HG03558 (cell line): ENCODE results near the gene GAPDHS.

Source experiments
- ATAC-seq: cut with Tn5 transposase; IDR thresholded peaks from one replicate; pipeline ENCODE4 v1.9.1; 2021; ENCODE audit warnings: moderate number of reproducible peaks; ENCODE audit not compliant: unreplicated experiment; ENCODE audit errors: extremely low read depth

The GAPDHS gene

DNA sequence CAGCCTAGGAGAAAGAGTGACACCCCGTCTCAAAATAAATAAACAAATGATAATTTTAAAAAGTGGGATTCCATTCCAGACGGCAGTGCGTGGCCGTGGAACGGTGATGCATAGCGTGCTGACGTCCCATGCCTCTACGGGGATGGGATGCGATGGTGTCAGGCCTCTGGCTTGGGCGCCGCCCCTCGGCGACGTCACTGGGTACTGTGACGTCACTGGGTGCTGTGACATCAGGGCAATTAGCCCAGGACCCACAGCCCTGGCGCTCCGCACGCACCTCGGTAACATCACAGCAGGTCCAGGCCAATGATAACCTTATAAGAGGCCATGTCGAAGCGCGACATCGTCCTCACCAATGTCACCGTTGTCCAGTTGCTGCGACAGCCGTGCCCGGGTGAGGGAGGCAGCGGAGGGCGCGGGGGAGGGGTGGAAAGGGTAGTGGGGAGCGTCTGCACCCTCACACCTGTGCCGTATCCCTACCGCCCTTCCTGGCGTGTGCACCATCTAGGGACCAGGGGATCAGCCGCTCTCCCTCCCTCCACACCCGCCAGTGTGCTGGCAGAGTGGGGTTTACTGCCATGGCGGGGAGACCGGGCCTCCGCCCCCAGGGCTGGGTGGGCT, at the start of gene GAPDHS:
GAPDHS (plus strand) TSS at position 256 of the 621 bp plus-strand sequence; CDS start at position 328, 72 bp downstream.
- ATAC-seq: no peak

DNA sequence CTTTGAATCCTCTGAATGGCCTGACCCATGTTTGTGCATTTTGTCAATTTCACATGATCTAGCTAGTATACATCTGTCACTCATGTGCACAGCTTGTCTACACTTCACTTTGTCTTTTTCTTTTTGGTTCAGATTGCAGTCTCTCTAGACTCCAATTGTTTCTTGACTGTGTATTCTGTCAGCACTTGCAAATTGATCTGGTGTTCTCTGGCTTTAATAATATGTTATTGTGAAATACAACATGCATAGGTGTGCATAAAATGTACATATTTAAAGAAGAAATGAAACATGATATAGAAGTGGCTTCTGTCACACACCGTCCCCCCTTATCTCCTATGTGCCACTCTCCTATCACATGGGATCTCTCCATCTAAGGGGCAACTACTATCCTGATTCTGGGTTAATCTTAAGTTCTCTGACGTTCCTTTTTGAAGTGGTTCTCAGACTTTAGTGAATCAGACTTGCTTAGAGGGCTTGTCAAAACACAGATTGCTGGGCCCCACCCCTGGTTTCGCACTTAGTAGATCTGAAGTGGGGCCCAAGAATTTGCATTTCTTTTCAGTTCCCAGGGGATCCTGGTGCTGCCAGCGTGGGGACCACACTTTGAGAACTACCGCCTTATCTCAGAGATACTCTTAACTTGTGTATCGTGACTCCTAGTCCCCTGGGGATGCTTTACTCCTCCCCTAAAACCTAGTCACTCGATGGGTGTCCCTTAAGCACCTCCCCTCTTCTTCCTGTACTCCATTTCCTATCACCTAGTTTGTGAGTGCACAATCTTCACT, 48.8 kb upstream of the GAPDHS start:
- ATAC-seq: no peak

DNA sequence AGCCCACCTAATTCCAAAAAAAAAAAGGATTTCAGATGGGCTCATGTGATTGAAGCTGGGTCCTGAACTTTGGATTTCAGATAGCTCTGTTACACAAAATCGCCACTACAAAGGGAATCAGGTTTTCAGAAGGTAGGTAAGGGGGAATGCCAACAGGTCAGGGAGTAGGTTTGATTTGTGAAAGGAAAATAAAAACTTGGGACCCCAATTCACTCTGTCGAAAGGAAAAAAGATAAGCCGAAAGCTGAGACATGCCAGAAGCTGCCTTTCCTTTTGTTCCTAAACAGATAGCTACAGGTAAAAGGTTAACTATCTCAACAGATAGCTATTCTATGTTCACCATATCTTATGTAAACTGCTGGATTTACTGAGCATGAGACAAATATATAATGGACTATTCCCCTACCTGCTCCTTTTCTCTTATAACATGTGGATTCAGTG, 47.0 kb upstream of the GAPDHS start:
- no peak for ATAC-seq

DNA sequence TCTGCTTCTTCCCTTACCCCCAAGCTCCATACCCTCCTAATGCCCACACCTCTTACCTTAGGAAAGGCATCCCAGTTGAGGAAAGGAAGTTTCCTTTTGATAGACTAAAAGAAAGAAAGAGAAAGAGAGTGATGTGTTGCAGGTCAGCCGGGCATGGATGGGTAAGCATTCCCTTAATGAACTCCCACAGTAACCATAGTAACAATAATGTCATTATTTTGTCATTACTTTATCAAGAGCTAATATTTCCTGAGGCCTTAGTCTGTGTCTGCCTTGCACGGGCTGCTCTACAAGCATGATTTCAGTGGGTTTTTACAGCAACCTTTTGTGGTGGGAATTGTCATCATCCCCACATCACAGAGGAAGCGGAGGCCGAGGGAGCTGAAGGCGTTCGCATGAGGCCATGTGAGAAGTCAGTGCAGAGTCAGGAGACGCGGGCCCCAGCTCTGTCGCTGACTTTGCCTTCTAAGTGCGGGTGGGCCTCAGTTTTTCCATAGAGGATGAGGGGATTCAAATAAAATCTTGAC, 45.5 kb upstream of the GAPDHS start:
- ATAC-seq: no peak

DNA sequence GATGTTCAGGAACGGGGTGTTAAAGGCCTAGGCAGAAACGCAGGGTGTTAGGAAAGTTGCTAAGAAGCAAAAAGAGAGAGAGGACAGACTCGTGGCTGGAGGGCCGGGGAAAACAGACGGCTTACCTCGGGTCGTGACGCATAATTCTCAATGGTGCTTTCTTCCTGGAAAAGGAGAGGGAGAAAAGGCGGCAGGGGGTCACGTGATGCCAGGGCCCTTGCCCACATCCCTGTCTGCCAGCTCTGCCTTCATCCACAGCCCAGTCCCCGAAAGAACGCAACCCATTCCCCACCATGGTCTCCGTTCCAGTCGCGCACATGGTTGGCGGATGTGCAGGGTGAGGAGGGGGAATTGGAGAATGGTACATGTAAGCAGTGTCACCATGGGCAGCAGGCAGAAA, 44.6 kb upstream of the GAPDHS start:
- ATAC-seq: no peak

DNA sequence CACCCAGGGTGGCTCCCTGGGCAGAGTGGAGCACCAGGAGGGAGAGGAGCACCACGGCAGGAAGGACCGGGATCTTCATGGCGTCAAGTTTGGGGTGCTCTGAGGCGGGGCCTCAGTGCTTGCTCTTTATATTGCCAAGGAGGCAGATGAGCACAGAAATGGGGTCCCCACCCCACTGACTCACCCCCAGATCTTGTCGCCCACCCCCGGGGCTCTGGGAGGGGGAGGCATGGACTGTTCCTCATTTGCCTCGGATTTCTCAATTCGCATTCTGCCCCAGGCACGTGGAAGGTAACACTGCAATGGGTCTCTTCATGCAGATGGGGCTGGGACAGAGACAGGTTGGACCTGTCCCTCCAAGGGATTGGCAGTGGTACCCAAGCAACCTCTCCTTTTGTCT, 42.9 kb upstream of the GAPDHS start, which contains the start of gene KRTDAP:
KRTDAP (minus strand) TSS at position 101 of the 400 bp plus-strand sequence; CDS start at position 79, 22 bp downstream.
- ATAC-seq: no peak

DNA sequence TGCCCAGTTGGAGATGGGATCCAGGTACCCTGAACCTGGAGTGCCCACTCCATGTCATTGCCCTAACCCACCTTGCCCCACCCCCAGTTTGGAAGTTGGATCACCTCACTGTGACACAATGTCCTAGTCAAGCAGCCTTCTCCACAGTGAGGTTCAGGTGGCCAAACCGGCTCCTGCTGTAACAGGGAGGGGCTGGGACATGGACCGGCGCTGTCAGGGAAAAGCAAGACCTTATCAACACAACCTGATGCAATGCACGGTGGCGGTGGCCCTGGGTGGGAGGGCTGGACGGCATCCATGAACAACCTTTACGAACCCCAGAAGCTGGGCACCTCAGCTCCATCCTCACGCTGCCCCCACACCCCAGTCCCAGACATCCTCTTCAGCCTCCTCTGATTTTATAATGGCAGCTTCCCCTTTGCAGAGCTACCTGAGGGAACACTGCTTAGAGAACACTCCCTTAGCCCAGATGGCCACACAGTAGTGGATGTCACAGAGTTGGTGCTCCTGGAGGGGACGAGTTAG, 41.4 kb upstream of the GAPDHS start:
- no peak for ATAC-seq

DNA sequence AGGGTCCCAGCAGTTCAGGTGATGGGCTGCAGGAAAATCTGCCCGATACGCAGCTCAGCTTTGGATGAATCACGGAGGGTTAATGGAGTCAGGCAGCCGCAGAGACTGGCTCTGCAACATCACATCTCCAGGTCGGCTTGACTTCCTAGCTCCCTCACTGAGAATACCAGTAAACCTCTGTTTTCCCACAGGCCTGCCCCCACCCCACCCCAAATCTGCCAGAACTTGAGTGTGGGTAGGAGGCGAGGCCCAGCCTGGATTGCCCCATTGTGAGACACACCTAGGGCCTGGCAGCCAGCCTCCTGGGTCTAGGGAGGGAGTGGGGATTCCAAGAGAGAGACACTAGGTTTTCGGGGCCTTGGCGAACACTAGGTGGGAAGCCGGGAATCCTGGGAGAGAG, 39.3 kb upstream of the GAPDHS start:
- no peak for ATAC-seq

DNA sequence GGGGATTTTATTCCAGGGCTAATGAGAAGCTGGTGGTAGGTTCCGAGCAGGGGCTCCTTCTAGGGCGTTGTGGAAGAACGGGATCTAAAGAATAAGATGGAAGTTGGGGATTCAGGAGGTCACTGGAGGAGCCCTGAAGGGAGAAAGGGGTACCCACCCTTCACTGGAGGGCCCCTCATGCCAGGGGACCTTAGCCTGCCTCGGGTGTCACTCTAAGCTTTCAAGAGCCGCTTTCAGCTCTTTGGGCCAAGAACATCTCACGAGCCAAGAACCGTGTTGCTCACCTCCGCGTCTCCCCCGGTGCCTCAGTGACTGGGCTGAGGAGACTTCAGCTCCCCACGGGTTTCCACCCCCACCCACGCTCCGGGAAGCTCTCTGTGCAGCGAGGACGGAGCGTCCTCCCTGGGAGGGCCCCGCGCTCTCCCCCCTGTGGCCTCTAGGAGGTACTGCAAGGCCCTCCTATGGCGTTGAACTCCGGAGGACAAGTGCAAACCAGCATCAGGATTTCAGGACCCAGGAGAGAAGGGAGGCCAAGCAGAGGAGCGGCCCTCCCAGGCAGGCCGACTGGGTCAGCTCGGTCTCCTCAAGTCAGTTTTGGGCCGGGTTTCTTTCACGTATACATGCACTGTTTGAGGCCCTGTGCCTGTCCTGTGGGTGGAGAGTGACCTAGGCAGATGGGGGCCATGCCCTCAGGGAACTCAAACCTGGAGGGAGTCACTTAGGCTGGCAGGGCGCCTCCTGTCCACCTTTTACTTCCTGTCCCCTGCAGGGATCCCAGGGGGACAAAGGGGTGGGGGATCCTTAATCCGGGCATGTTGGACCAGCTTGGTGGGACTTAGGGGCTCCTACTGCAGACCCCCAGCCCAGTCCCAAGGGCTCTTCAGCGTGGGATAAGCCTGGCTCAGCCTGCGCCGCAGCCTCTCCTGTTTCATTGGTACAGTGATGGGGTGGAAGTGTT, 37.9 kb upstream of the GAPDHS start:
- no peak for ATAC-seq

DNA sequence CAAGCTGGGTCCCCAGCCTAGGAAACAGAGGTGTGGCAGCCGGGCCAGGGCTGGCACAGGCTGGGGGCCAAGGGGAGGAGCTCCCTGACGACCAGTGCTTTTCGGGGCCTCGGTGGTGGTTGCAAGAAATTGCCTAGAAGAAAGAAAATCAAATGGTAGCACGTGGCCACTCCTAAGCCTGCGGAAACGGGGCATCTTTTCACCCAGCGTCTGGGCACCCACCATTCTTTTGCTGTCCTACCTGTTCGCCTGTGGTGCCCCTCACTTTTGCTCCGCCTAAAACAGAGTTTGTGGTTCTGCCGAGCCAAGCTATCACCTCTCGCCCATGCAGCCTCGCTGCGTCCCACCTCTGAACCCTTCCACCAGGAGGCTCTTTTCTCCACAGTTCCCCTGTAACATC, 35.9 kb upstream of the GAPDHS start:
- no peak for ATAC-seq

DNA sequence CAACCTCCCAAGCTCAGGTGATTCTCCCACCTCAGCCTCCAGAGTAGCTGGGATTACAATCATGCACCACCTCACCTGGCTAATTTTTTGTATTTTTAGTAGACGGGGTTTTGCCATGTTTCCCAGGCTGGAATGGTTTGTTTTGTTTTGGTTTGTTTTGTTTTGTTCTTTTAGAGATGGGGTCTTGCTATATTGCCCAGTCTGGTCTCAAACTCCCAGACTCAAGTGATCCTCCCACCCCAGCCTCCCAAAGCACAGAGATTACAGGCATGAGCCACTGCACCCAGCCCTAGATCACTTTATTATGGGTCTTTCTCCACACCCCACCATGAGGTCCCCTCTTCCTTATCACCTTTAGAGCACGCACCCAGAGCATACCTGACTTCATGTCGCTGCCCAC, 35.0 kb upstream of the GAPDHS start:
- no peak for ATAC-seq

DNA sequence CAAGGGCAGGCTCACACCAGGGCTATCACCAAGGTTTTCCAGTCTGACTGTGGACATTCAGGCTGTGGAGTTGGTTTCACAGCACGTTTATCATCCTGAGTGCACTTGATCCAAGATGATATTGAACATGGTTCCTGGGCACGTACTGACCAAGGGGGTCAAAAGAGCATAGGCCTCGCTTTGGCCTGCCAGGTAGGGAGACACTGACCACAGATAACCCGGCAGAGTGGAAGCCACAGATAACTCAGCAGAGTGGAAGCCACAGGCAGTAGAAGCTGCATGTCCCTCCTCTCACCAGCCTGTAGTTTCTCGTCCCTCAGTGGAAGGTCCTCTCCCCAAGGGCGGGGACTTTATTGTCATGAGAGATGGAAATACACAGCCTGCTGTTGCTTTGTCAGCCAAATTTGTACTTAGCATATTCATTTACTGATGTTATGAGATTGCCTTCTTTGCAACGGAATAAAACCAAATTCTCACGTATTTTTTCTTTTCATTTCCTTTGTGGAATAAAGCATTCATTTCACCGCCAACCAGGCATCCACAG, 34.2 kb upstream of the GAPDHS start:
- ATAC-seq: no peak

DNA sequence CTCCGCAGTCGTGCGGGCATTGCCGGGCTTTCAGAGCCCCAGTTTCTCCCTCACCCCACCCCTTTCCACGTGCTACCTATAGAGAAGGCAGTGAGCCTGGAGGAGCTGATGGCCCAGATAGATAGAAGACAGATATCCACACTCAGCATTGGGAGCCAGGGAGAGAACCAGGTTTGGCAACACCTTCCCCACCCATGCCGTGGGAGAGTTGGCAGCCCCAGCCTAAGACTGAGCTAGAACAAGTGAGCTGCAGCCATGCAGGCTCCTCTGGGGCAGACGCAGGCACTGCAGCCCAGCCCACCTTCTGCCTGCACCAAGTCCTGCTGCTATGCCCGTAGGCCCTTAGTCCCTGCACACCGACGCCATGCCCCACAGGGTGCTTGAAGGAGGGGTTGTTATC, 32.6 kb upstream of the GAPDHS start:
- ATAC-seq: no peak

DNA sequence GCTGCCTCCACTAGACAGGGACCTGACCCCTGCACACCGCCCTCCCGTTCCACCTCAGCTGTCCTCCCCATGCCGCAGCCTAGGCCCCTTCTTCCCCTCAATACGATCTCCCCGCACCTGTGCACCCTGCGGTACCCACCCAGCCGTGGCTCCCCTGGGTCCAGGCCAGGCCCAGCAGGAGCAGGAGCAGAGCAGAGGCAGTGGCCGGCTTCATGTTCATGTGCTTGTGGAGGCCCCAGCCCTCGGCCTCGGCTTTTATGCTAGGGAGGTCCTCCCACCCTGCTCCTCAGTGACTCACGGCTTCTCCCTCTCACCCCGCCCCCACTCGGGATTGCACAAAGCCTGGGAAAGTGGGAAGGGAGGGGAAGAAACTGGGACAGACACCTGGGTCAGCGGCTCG, 31.6 kb upstream of the GAPDHS start:
- ATAC-seq: no peak

DNA sequence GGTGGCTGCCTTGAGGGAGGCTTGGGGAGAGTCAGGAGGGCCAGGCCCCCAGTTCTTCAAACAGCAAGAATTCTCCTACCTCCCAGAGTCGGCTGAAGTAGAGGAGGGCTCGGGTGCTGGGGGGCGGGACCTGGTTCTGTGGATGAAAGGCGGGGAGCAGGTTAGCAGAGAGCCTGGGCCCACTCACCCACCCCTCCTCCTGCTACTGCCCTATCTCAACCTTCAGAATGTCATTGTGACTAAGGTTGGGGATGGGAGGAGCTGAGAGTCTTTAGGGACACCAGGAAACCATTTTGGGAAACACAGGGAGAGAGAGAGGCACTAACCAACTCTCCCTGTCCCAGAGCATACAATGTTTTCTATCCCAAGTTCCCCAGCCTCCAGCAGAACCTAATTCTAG, 30.5 kb upstream of the GAPDHS start:
- ATAC-seq: no peak

DNA sequence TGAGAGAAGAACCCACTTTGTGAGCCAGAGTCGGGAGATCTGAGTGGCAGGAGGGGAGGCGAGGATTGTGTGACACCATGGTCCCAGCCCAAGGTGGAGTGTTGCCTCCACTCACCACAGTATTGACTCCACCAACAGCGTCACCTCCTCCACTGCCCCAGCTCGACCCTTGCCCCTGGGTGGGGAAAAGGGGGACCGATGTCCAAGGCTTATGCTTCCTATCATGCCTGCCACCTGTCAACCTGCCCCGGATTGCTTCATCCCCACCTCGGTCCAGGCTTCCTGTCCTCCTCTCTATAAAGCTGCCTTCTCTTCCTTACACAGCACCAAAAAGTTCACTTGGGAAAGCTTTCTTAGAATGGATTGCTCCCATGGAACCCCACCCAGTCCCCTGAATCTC, 27.2 kb upstream of the GAPDHS start:
- ATAC-seq: no peak

DNA sequence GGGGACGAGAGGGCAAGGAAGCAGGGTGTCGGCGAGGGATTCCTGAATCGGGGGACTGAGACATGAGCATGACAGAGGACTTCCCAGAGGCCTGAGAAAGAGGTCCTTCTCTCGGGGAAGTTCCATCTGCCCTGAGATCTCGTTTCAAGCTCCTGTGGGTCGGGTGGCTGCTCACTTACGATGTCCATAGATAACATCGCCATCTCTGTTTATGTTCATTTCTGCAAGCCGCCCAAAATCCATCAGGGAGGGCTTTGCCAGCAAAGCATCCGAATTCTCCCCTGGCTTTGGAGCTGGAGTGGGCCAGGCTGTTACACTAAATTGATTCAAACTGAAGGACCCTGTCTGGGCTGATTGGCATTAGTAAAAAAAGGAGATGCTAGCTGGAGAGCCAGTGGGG, 25.7 kb upstream of the GAPDHS start:
- no peak for ATAC-seq

DNA sequence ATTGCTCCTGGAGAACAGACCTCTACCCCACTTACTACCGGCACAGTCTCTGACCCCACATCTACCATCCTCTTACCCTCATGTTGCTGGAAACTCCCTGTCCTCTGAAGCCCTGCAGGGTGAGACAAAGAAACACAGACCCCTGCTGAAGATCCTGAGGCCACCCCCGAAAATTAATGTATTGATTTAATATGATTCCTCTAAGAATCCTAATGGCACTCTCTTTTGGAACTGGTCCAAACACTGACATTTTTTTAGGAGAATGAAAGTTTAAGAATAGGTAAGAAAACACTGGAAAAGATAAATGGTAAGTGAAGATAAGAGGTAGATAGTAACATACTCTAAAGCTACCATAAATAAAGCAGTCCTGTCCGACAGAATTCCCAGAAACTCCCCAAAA, 25.1 kb upstream of the GAPDHS start:
- ATAC-seq: no peak

DNA sequence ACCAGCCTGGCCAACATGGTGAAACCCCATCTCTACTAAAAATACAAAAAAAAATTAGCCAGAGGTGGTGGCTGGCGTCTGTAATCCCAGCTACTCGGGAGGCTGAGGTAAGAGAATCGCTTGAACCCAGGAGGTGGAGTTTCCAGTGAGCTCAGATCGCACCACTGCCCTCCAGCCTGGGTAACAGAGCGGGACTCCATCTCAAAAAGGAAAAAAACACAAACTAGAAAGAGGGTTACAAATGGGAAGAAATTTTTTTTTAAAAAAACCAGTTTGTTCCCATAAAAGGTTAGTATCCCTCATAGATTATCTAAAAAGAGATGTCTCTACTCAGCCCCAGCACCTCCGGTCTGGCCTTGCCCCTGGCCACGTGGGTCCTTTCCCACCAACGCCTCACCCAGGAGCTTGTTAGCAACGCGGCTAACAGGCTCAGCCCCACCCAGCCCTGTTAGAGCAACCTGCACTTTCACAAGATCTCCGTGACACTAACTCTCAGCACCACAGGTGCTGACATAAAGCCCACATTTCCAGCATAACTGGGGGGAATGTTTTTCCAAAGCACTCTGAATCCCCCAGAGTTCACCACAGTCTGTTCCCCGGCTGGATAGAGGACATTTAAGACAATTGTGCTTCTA, 24.1 kb upstream of the GAPDHS start:
- no peak for ATAC-seq
